Kidney tubule cell (primary cell): ENCODE results near the gene TMEM212.
"Not testable (repeated sequence)": the region's sequence is repeated elsewhere in the genome, so short reads cannot be mapped to it uniquely, and the experiment has no call there.

ENCODE experiments used
- DNase-seq: peaks from one replicate; pipeline ENCODE4 v3.0.0-alpha.2; 2018; ENCODE audit warnings: low spot score

Gene TMEM212

GRCh38 chr3:171858770-171859169, 15.6 kb downstream of the TMEM212 start:
- DNase-seq = not testable (repeated sequence)

- no peak for DNase-seq
Measured at GRCh38 chr3:171860830-171861535, 17.8 kb downstream of the TMEM212 start.

GRCh38 chr3:171862392-171862791, 19.2 kb downstream of the TMEM212 start:
- no peak for DNase-seq

DNA sequence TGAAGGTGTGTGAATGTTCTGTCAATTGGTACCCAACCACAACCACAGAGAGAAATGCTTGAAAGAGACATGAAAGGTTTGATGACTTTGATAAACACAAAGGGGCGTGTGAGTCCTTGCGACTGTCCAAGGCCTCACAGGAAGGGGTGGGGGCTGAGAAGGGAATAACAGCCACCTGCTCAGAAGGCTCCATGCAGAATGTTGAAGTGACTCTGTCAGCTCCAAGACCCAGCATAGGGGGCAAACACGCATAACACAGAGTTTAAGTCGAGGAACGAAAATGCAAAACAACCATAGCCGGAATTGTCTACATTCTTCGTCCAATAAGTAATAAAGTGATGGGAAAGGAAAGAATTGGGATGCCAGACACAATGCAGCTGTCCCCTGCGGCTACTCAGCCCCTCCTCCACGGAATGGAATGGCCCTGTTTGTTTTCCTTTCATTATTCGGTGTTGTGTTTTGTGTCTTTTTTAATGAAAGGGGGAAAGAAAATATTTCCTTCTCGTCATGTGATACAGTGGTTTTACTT, 19.9 kb downstream of the TMEM212 start:
- no peak for DNase-seq

GRCh38 chr3:171863920-171864319, 20.8 kb downstream of the TMEM212 start:
- no peak for DNase-seq

GRCh38 chr3:171865191-171865865, 22.2 kb downstream of the TMEM212 start:
- DNase-seq = peak; percentile 35

DNA sequence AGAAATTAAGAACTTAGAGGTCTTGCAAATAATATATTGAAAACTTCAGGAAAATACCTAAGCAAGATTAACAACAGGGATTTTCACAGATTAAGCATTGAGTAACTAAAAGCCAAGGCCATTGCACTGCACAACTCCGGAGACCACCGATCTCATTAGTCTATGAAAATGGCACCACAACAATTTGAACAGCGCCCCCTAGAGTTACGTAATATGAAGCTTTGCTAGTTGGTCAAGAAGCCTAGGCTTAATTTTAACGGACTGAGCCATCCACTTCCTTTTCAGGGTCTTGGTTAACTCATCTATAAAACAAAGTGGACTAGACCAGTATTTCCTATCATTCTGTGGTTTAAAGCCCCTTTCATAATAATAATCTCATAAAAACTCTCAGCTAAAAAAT, 24.8 kb downstream of the TMEM212 start:
- DNase-seq = no peak

DNA sequence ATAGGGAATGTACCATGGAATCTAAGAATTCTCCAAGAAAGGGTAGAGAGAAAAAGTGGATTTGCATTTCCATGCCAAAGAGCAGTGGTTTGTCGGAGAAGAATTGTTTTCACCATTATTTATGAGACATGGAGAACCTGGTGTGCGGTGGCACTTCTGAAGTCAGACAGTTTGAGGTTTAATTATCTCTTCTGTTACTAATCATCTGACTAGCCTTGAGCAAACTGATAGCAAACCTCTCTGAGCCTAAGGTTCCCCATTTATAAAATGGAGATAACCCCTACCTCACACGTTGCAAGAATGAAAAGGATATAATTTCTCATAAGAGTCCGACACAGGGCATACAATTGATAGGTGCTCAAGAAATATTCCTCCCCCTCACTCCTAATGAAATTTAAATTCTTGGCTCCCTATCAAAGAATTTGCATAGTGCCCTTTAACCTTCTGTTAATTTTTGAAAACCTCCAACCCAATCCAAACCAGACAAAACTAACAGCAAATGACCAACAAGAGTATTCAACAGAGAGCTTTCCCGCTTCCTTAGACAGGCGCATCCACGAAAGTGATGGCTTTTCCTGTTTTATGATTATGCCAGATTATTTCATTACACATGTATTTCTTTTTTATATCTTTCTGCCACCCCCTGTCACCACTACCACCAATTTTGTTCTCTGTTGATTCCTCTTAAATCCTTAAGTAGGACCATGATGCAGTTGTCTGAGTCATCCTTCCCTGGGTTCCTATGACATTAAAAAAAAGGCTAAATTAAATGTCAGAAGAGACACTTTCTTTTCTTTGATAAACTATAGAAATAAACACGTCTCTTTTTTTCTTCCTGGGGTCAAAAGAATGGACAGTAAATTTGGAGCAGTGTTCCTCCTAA, 28.5 kb downstream of the TMEM212 start:
- DNase-seq = no peak

- peak; percentile 86 for DNase-seq
Measured at GRCh38 chr3:171873580-171873979, 30.4 kb downstream of the TMEM212 start.

GRCh38 chr3:171874251-171874681, 31.1 kb downstream of the TMEM212 start:
- DNase-seq = peak; percentile 99

- peak; percentile 86 for DNase-seq
Measured at GRCh38 chr3:171874879-171875278, 31.7 kb downstream of the TMEM212 start.

DNA sequence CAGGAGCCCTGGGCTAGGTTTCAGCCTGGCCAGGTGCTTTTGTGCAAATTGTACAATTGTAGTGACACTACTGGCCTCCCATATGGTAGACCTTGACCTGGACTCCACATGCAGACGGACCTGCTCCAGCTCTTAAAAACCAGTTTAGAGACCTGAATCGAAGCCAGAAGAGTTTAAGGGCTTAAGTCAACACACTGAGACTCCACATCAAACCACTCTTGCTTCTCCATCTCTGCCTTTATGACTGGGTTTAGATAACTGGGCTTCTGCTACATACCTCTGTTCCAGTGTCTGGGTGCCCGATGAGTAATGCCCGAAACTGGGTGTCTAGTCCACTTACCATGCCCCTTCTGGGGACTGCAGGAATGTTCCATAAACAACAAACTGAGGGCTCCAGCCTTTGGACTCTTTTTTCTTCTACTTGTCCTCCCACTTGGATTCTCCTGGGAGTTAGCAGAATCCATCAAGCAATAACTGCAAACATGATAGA, 32.8 kb downstream of the TMEM212 start:
- DNase-seq = peak; percentile 73

GRCh38 chr3:171876680-171877147, 33.6 kb downstream of the TMEM212 start:
- DNase-seq = peak; percentile 71

GRCh38 chr3:171878461-171879225, 35.5 kb downstream of the TMEM212 start:
- DNase-seq = no peak

DNA sequence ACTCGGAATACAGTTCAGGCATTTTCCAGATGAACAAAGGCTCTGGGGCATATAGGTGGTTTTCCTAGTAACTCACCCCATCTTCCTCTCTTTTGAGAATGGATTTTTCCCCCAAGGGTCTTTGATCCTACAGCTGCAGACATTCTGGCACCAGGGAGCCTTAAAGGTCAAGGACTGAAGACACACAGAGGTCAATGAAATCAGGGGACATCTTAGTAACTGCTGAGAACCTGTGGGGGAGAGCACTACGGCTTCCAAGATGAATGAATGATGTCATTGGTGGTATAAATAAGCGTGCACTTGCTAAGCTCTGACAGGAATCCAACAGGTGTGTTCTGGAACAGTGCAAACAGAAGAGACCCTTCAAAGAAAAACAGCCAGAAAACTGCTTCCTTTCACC, 36.3 kb downstream of the TMEM212 start:
- no peak for DNase-seq

DNA sequence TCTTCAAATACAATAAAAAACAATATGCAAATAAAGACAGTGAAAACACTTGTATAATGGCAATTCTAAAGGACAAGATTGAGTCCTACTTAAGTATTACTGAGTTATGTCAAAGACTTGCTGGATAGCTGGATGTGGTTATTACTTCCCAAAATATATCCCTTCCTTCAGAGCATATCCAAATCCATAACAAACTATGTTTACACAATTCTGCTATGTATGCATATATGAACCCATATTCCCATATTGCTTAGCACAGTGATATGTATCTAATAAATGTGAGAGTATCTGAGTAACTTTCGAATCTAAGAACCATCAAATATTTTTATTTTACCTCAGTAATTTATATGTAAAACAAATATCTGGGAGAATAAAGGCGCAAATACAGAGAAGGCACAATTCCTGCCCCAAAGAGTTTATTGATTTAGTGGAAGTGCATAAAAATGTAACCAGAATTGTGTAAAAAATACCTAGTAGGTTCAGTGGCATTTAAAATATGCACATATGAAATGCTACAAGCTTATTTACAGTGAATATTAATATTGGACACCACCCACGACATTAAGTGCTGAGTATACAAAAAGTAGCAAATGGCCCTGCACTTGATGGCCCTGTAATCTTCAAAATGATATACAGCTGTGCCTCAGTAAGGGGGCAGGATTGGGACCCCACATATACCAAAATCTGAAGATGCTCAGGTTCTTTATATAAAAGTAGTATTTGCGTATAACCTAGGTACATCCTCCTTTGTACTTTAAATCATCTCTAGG, 37.1 kb downstream of the TMEM212 start:
- DNase-seq = no peak

DNA sequence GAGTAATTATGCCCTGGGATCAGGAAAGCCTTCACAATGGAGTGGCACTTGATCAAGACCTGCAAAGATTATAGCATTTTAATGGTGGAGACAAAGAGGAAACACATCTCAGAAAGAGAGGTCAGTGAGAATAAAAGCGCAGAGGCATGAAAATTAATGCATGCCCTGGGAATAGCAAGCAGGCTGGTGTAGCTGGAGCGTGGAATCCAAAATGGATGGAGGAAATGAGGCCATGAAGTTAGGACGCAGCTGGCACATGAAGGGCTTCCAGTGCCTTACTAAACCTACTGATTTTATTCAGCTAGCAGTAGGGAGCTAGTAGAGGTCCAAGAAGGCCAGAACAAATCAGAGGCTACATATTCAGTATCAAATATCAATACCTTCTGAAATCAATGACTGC, 38.1 kb downstream of the TMEM212 start:
- DNase-seq = no peak

- DNase-seq = peak; percentile 73
Measured at GRCh38 chr3:171883257-171883892, 40.2 kb downstream of the TMEM212 start.

DNA sequence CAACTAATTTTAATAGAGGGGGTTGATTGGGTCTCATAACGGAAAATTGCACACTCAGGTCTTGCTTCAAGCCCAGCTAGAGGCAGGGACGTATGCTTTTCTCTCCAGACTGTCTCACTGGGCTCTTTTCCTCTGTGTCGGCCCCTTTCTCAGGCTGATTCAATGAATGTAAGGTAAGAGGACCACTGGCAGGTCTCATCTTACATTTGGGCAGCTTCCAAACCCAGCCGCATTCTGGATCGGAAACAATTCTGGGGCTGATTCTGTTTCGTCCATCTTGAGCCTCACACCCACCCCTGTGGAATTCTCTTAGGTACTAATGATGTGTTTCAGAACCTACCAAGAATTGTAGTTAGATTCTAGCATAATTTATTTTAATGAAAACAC, 40.7 kb downstream of the TMEM212 start:
- DNase-seq = no peak

GRCh38 chr3:171888466-171888865, 45.3 kb downstream of the TMEM212 start:
- no peak for DNase-seq
